GM18517 (cell line): Measurements from ENCODE around the gene OR56A4.

Experiments used
- ATAC-seq: cut with Tn5 transposase; IDR thresholded peaks from one replicate; pipeline ENCODE4 v1.9.1; 2021; ENCODE audit warnings: mild to moderate bottlenecking, moderate library complexity; ENCODE audit not compliant: unreplicated experiment

The OR56A4 gene

GRCh38 chr11:6006846-6007245, at the start of gene OR56A4:
Gene OR56A4, minus strand, starts transcription at chr11:6006946. Its CDS starts 3,954 bp downstream, at chr11:6002992.
- no peak for ATAC-seq

- ATAC-seq, result no peak
Measured at GRCh38 chr11:6055569-6055968, 48.8 kb upstream of the OR56A4 start.

- no peak for ATAC-seq
Measured at GRCh38 chr11:6052374-6052773, 45.6 kb upstream of the OR56A4 start.

- no peak for ATAC-seq
Measured at GRCh38 chr11:6040874-6041273, 34.1 kb upstream of the OR56A4 start.

- no peak for ATAC-seq
Measured at GRCh38 chr11:6030708-6031405, 24.1 kb upstream of the OR56A4 start, which contains the start of gene OR56A1. Gene OR56A1, minus strand, starts transcription at chr11:6030758. Its CDS starts 3,066 bp downstream, at chr11:6027692.

- ATAC-seq, result no peak
Measured at GRCh38 chr11:6027501-6027900, 20.8 kb upstream of the OR56A4 start.

GRCh38 chr11:6025056-6025455, 18.3 kb upstream of the OR56A4 start:
- no peak for ATAC-seq

- no peak for ATAC-seq
Measured at GRCh38 chr11:6022956-6023355, 16.2 kb upstream of the OR56A4 start.

- ATAC-seq, result no peak
Measured at GRCh38 chr11:6013042-6013441, 6.3 kb upstream of the OR56A4 start.

- no peak for ATAC-seq
Measured at GRCh38 chr11:6012035-6012668, 5.4 kb upstream of the OR56A4 start.

- ATAC-seq, result no peak
Measured at GRCh38 chr11:6006395-6006794, 351 bp downstream of the OR56A4 start.

GRCh38 chr11:6002202-6002699, 4.5 kb downstream of the OR56A4 start:
- ATAC-seq, result no peak

- ATAC-seq, result no peak
Measured at GRCh38 chr11:5994791-5995190, 12.0 kb downstream of the OR56A4 start.

GRCh38 chr11:5992604-5993251, 14.0 kb downstream of the OR56A4 start:
- ATAC-seq, result no peak

- ATAC-seq, result no peak
Measured at GRCh38 chr11:5992150-5992549, 14.6 kb downstream of the OR56A4 start.

- ATAC-seq, result no peak
Measured at GRCh38 chr11:5989203-5989602, 17.5 kb downstream of the OR56A4 start.

GRCh38 chr11:5986885-5987284, 19.9 kb downstream of the OR56A4 start, which contains the start of gene OR52L1:
Gene OR52L1, minus strand, starts transcription at chr11:5986985. Its CDS starts 55 bp downstream, at chr11:5986930.
- no peak for ATAC-seq

GRCh38 chr11:5983443-5983842, 23.3 kb downstream of the OR56A4 start:
- no peak for ATAC-seq

- no peak for ATAC-seq
Measured at GRCh38 chr11:5973530-5973929, 33.2 kb downstream of the OR56A4 start.

GRCh38 chr11:5968394-5968793, 38.4 kb downstream of the OR56A4 start, which contains the start of gene OR56A5:
Gene OR56A5, minus strand, starts transcription at chr11:5968494. Its CDS starts 0 bp downstream, at chr11:5968494.
- ATAC-seq, result no peak

GRCh38 chr11:5967708-5968107, 39.0 kb downstream of the OR56A4 start:
- no peak for ATAC-seq

GRCh38 chr11:5966958-5967357, 39.8 kb downstream of the OR56A4 start:
- no peak for ATAC-seq
